GM23338 (cell line): ENCODE results near the gene HOXD4. TPM values are rescaled to one million over a fixed set of nuclear protein-coding genes. Genes with fewer than 3 reads are reported as not detected.

Experiments
- ATAC-seq: fragments of 200-7000 bp; cut with Tn5 transposase; 3 replicates; pipeline ENCODE4 v1.9.1; 2020
- DNase-seq: peaks from one replicate; pipeline ENCODE4 v3.0.0-alpha.2; 2015; ENCODE audit warnings: low spot score
- H2AFZ ChIP-seq: fragments of 200-600 bp; sonication (generic); 2 replicates; pipeline ENCODE4 v1.8.0; 2016; ENCODE audit warnings: antibody characterized with exemption, mild to moderate bottlenecking, moderate library complexity
- H3F3A ChIP-seq: fragments of 200-600 bp; sonication (generic); replicated peaks from 2 replicates; pipeline ENCODE4 v1.8.0; 2017; ENCODE audit warnings: antibody characterized with exemption, mixed run types, low read depth
- H3K27ac ChIP-seq: fragments of 200-600 bp; sonication (generic); 2 replicates; pipeline ENCODE4 v1.6.1; 2016; ENCODE audit warnings: low read depth
- H3K27me3 ChIP-seq: fragments of 200-600 bp; sonication (generic); 2 replicates; pipeline ENCODE4 v1.8.0; 2016; ENCODE audit warnings: mild to moderate bottlenecking, mixed run types, moderate library complexity; ENCODE audit not compliant: insufficient read depth
- H3K36me3 ChIP-seq: fragments of 200-600 bp; sonication (generic); 2 replicates; pipeline ENCODE4 v1.8.0; 2016; ENCODE audit warnings: mild to moderate bottlenecking; ENCODE audit not compliant: insufficient read depth
- H3K4me1 ChIP-seq: fragments of 200-600 bp; sonication (generic); 2 replicates; pipeline ENCODE4 v1.8.0; 2016; ENCODE audit warnings: mild to moderate bottlenecking, moderate library complexity; ENCODE audit not compliant: insufficient read depth
- H3K4me2 ChIP-seq: fragments of 200-600 bp; sonication (generic); 2 replicates; pipeline ENCODE4 v1.7.1; 2017; ENCODE audit warnings: mixed run types
- H3K4me3 ChIP-seq: fragments of 200-600 bp; sonication (generic); 2 replicates; pipeline ENCODE4 v1.6.1; 2016; ENCODE audit warnings: mixed run types
- H3K79me2 ChIP-seq: fragments of 200-600 bp; sonication (generic); replicated peaks from 2 replicates; pipeline ENCODE4 v1.8.0; 2017; ENCODE audit warnings: mild to moderate bottlenecking; ENCODE audit not compliant: insufficient read depth
- H3K9me2 ChIP-seq: fragments of 200-600 bp; sonication (generic); 2 replicates; pipeline ENCODE4 v1.8.0; 2017; ENCODE audit not compliant: insufficient read depth
- H4K20me1 ChIP-seq: fragments of 200-600 bp; sonication (generic); replicated peaks from 2 replicates; pipeline ENCODE4 v1.8.0; 2017; ENCODE audit warnings: mild to moderate bottlenecking; ENCODE audit not compliant: insufficient read depth
- H3K27ac Mint-ChIP-seq: 2 replicates; pipeline ENCODE4 v1.8.0; 2020; ENCODE audit warnings: inconsistent platforms, mild to moderate bottlenecking, moderate library complexity, mixed read lengths
- H3K27me3 Mint-ChIP-seq: 3 replicates; pipeline ENCODE4 v1.8.0; 2022; ENCODE audit warnings: low read depth, mild to moderate bottlenecking, moderate library complexity, mixed read lengths, inconsistent platforms; ENCODE audit not compliant: insufficient read depth, poor library complexity
- H3K36me3 Mint-ChIP-seq: 3 replicates; pipeline ENCODE4 v1.8.0; 2021; ENCODE audit warnings: low read depth, mild to moderate bottlenecking, inconsistent platforms, moderate library complexity, mixed read lengths
- H3K4me1 Mint-ChIP-seq: 3 replicates; pipeline ENCODE4 v1.8.0; 2020; ENCODE audit warnings: mild to moderate bottlenecking, inconsistent platforms, mixed read lengths
- H3K4me3 Mint-ChIP-seq: 3 replicates; pipeline ENCODE4 v1.8.0; 2021; ENCODE audit warnings: moderate library complexity, mild to moderate bottlenecking, inconsistent platforms, mixed read lengths
- H3K9me3 Mint-ChIP-seq: 3 replicates; pipeline ENCODE4 v1.8.0; 2020; ENCODE audit warnings: moderate library complexity, mild to moderate bottlenecking, inconsistent platforms, mixed read lengths
- CREB1 ChIP-seq: fragments of 250-450 bp; sonication (Bioruptor Pico); IDR thresholded peaks from 2 replicates; pipeline ENCODE4 v1.5.0; 2020; ENCODE audit warnings: low read depth, mild to moderate bottlenecking, moderate library complexity
- EZH2 ChIP-seq: fragments of 200-600 bp; sonication (generic); IDR thresholded peaks from one replicate; pipeline ENCODE4 v1.8.0; 2017; ENCODE audit warnings: antibody characterized with exemption, mild to moderate bottlenecking, low read depth; ENCODE audit not compliant: unreplicated experiment
- EZH2phosphoT487 ChIP-seq: fragments of 200-600 bp; sonication (generic); IDR thresholded peaks from one replicate; pipeline ENCODE4 v1.8.1; 2018; ENCODE audit warnings: antibody characterized with exemption; ENCODE audit not compliant: unreplicated experiment
- JUNB ChIP-seq: IDR thresholded peaks from one replicate; pipeline ENCODE4 v1.6.1; 2016; ENCODE audit warnings: antibody characterized with exemption; ENCODE audit not compliant: unreplicated experiment
- NANOG ChIP-seq: IDR thresholded peaks from 2 replicates; pipeline ENCODE4 v1.6.1; 2016; ENCODE audit warnings: antibody characterized with exemption, borderline replicate concordance
- POLR2AphosphoS5 ChIP-seq: IDR thresholded peaks from 2 replicates; pipeline ENCODE4 v1.6.1; 2016; ENCODE audit warnings: antibody characterized with exemption, low read depth
- STAT1 ChIP-seq: IDR thresholded peaks from one replicate; pipeline ENCODE4 v1.6.1; 2016; ENCODE audit warnings: antibody characterized with exemption; ENCODE audit not compliant: unreplicated experiment
- ZNF114 ChIP-seq: fragments of 250-450 bp; sonication (Bioruptor Pico); IDR thresholded peaks from 2 replicates; pipeline ENCODE4 v1.5.0; 2020; ENCODE audit warnings: mild to moderate bottlenecking, moderate library complexity
- ZNF331 ChIP-seq: fragments of 250-450 bp; sonication (Bioruptor Pico); IDR thresholded peaks from 2 replicates; pipeline ENCODE4 v1.5.0; 2020; ENCODE audit warnings: low read depth, mild to moderate bottlenecking, moderate library complexity
- polyA plus RNA-seq: library from polyadenylated mRNA; unstranded; fragments of >200 nt; fragmentation: Nextera tagmentation; extraction: Ambion mirVana; gene quantifications from 2 replicates; pipeline ENCODE4 v1.2.1, GENCODE V29; 2016
- total RNA-seq: library from RNA; depleted of rRNA; stranded (reverse); fragments of >200 nt; shearing (Covaris generic); gene quantifications from 2 replicates; pipeline ENCODE4 v1.2.3, GENCODE V29; 2014
- TF ChIP-seq, protein P1 (sequence below), 2 experiments: fragments of 200-600 bp in 1 of 2; sonication (generic) in 1 of 2; conservative IDR thresholded peaks; 2 replicates each; pipeline versions ENCODE4 v1.5.1 to v1.6.1; 2016 to 2017; ENCODE audit warnings: antibody characterized with exemption in 2 of 2, low read depth in 2 of 2, mild to moderate bottlenecking in 2 of 2, moderate library complexity in 1 of 2
- TF ChIP-seq, protein P2 (sequence below): IDR thresholded peaks from 2 replicates; pipeline ENCODE4 v1.6.1; 2016; ENCODE audit warnings: antibody characterized with exemption
- TF ChIP-seq, protein P3 (sequence below): IDR thresholded peaks from one replicate; pipeline ENCODE4 v1.6.1; 2018; ENCODE audit warnings: antibody characterized with exemption; ENCODE audit not compliant: unreplicated experiment

The HOXD4 gene
- total and polyA plus RNA-seq, 2 experiments from 2014 or later: not detected

DNA sequence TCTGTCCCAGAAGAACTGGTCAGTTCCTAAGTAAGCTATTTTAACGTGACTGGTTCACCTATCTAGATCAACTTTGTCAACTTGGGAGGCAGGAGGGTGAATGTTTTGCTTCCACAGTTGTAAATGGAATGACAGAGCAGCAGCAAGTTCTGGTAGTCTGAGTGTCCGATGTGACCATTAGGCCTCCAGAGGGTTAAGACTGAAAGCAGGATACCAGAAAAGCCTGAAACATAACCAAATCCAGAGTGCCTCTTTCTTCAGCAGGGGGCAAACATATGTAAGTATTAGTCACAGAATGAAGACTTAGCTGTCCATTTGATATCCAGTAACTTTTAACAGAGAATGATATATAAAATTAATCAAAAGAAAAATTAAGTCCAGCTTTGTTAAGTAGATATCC lies 14.9 kb downstream of the HOXD4 start:
- Histone ChIP-seq H3K27me3 (peaks cover 100% of the 10 kb centered on the region), H3K79me2 (no peaks in the 10 kb centered on the region), H3K9me2 (no peaks in the 10 kb centered on the region), H3K4me2 (no peak overlapping the region), H3K27ac (no peak overlapping the region), H4K20me1 (peaks cover 59% of the 10 kb centered on the region), H3K36me3 (no peaks in the 10 kb centered on the region; the same call in 1 of the 2 replicates), H2AFZ (no peak overlapping the region), H3F3A (peaks cover 19% of the 10 kb centered on the region), H3K4me1 (peaks cover 48% of the 10 kb centered on the region), H3K4me3 (no peak overlapping the region)
- Mint-ChIP-seq H3K4me1 (peaks cover 36% of the 10 kb centered on the region), H3K4me3 (no peak overlapping the region), H3K27me3 (peaks cover 100% of the 10 kb centered on the region), H3K9me3 (peaks cover 7% of the 10 kb centered on the region; the same call in 1 of the 3 replicates), H3K27ac (no peak overlapping the region), H3K36me3 (no peaks in the 10 kb centered on the region)
- ATAC-seq (no peak), DNase-seq (no peak)
- TF ChIP-seq EZH2phosphoT487 (no peak), ZNF114 (CRISPR knock-in tag) (no peak), EZH2 (no peak), ZNF331 (CRISPR knock-in tag) (no peak)
- TF ChIP-seq, protein P1, sequence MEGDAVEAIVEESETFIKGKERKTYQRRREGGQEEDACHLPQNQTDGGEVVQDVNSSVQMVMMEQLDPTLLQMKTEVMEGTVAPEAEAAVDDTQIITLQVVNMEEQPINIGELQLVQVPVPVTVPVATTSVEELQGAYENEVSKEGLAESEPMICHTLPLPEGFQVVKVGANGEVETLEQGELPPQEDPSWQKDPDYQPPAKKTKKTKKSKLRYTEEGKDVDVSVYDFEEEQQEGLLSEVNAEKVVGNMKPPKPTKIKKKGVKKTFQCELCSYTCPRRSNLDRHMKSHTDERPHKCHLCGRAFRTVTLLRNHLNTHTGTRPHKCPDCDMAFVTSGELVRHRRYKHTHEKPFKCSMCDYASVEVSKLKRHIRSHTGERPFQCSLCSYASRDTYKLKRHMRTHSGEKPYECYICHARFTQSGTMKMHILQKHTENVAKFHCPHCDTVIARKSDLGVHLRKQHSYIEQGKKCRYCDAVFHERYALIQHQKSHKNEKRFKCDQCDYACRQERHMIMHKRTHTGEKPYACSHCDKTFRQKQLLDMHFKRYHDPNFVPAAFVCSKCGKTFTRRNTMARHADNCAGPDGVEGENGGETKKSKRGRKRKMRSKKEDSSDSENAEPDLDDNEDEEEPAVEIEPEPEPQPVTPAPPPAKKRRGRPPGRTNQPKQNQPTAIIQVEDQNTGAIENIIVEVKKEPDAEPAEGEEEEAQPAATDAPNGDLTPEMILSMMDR (conservative IDR thresholded peaks at IDR 0.05; ENCODE audit: low read depth in 2 of 2): no peak

DNA sequence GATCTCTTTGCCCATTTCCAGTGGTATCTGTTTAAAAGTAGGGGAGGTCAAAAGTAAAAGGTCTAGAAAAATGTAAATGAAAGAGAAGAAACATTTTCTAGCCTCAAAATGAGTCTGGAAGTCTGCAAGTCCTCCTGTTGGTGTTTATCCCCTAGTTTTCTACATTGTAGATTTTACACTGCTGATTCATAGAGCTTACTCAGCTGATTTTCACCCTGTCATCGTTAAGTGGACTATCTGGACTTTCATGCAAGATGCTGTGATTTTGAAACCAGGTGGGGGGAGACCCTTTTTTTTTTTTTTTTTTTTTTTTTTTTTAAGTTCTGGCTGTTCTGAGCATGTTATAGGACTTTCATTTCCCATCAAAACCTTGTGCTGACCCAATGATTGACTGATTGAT lies 16.0 kb downstream of the HOXD4 start:
- no peaks in the 10 kb centered on the region for H3K9me2 ChIP-seq
- Mint-ChIP-seq H3K4me3 (no peak overlapping the region), H3K4me1 (peaks cover 39% of the 10 kb centered on the region), H3K36me3 (no peaks in the 10 kb centered on the region), H3K27ac (no peak overlapping the region), H3K27me3 (peaks cover 100% of the 10 kb centered on the region), H3K9me3 (peaks cover 7% of the 10 kb centered on the region; the same call in 1 of the 3 replicates)
- H2AFZ ChIP-seq: no peak overlapping the region
- no peak overlapping the region for H3K4me3 ChIP-seq
- H3K27me3 ChIP-seq: peaks cover 100% of the 10 kb centered on the region
- no peaks in the 10 kb centered on the region; the same call in 1 of the 2 replicates for H3K36me3 ChIP-seq
- ATAC-seq: no peak
- H3K4me1 ChIP-seq: peaks cover 48% of the 10 kb centered on the region
- DNase-seq: no peak
- no peak overlapping the region for H3K4me2 ChIP-seq
- H3K27ac ChIP-seq: no peak overlapping the region
- H3K79me2 ChIP-seq: no peaks in the 10 kb centered on the region
- H3F3A ChIP-seq: peaks cover 16% of the 10 kb centered on the region
- peaks cover 48% of the 10 kb centered on the region for H4K20me1 ChIP-seq
- TF ChIP-seq, protein P2, sequence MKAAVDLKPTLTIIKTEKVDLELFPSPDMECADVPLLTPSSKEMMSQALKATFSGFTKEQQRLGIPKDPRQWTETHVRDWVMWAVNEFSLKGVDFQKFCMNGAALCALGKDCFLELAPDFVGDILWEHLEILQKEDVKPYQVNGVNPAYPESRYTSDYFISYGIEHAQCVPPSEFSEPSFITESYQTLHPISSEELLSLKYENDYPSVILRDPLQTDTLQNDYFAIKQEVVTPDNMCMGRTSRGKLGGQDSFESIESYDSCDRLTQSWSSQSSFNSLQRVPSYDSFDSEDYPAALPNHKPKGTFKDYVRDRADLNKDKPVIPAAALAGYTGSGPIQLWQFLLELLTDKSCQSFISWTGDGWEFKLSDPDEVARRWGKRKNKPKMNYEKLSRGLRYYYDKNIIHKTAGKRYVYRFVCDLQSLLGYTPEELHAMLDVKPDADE: no peak
- TF ChIP-seq JUNB: no peak
- no peak for TF ChIP-seq CREB1 (CRISPR knock-in tag)
- no peak for TF ChIP-seq ZNF331 (CRISPR knock-in tag)
- TF ChIP-seq, protein P1 (conservative IDR thresholded peaks at IDR 0.05; ENCODE audit: low read depth in 2 of 2): no peak
- no peak for TF ChIP-seq NANOG
- TF ChIP-seq POLR2AphosphoS5: no peak
- no peak for TF ChIP-seq EZH2phosphoT487
- TF ChIP-seq STAT1: no peak
- no peak for TF ChIP-seq ZNF114 (CRISPR knock-in tag)
- TF ChIP-seq, protein P3, sequence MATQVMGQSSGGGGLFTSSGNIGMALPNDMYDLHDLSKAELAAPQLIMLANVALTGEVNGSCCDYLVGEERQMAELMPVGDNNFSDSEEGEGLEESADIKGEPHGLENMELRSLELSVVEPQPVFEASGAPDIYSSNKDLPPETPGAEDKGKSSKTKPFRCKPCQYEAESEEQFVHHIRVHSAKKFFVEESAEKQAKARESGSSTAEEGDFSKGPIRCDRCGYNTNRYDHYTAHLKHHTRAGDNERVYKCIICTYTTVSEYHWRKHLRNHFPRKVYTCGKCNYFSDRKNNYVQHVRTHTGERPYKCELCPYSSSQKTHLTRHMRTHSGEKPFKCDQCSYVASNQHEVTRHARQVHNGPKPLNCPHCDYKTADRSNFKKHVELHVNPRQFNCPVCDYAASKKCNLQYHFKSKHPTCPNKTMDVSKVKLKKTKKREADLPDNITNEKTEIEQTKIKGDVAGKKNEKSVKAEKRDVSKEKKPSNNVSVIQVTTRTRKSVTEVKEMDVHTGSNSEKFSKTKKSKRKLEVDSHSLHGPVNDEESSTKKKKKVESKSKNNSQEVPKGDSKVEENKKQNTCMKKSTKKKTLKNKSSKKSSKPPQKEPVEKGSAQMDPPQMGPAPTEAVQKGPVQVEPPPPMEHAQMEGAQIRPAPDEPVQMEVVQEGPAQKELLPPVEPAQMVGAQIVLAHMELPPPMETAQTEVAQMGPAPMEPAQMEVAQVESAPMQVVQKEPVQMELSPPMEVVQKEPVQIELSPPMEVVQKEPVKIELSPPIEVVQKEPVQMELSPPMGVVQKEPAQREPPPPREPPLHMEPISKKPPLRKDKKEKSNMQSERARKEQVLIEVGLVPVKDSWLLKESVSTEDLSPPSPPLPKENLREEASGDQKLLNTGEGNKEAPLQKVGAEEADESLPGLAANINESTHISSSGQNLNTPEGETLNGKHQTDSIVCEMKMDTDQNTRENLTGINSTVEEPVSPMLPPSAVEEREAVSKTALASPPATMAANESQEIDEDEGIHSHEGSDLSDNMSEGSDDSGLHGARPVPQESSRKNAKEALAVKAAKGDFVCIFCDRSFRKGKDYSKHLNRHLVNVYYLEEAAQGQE: no peak
- no peak for TF ChIP-seq EZH2
